Vagina (tissue), 2 donors: ENCODE measurements around the gene ATP8A1. TPM values are rescaled to one million over a fixed set of nuclear protein-coding genes. Genes with fewer than 3 reads are reported as not detected.

Experiments used
- DNase-seq, 2 donors: peaks; one replicate each; pipeline ENCODE4 v3.0.0-alpha.2; 2017; ENCODE audit errors: extremely low spot score in 2 of 2
- H3K27ac ChIP-seq: fragments of 200-600 bp; sonication (generic); one replicate; pipeline ENCODE4 v1.5.1; 2019
- H3K27me3 ChIP-seq: fragments of 200-600 bp; sonication (generic); one replicate; pipeline ENCODE4 v1.5.1; 2019
- H3K36me3 ChIP-seq, 2 donors: fragments of 200-600 bp; sonication (generic); one replicate each; pipeline ENCODE4 v1.5.1; 2017 to 2019
- H3K4me1 ChIP-seq: fragments of 200-600 bp; sonication (generic); one replicate; pipeline ENCODE4 v1.5.1; 2019
- H3K4me3 ChIP-seq, 2 donors: fragments of 200-600 bp; sonication (generic); 1 replicate in 1 of 2; 2 replicates in 1 of 2; pipeline ENCODE4 v1.5.1; 2016 to 2019
- H3K9me3 ChIP-seq: fragments of 200-600 bp; sonication (generic); one replicate; pipeline ENCODE4 v1.5.1; 2019
- CTCF ChIP-seq, 3 experiments: fragments of 450-650 bp in 2 of 3; fragments of 200-600 bp in 1 of 3; sonication (generic) in 1 of 3; IDR thresholded peaks; one replicate each; pipeline ENCODE4 v1.5.1; 2017 to 2019; ENCODE audit warnings: antibody characterized with exemption in 3 of 3, mild to moderate bottlenecking in 2 of 3, moderate library complexity in 2 of 3
- POLR2A ChIP-seq, 2 donors: fragments of 450-650 bp; IDR thresholded peaks; one replicate each; pipeline ENCODE4 v1.6.1; 2017; ENCODE audit warnings: antibody characterized with exemption in 2 of 2, mild to moderate bottlenecking in 2 of 2, moderate library complexity in 2 of 2
- POLR2AphosphoS5 ChIP-seq, 2 donors: sonication (generic); formaldehyde crosslinking; IDR thresholded peaks; one replicate each; pipeline ENCODE4 v1.9.0; 2017; ENCODE audit warnings: antibody characterized with exemption in 2 of 2, mild to moderate bottlenecking in 2 of 2, low read depth in 1 of 2; ENCODE audit not compliant: insufficient read depth in 1 of 2
- intact Hi-C: fragments of 100-400 bp; cut with DNase I; formaldehyde crosslinking; loops from one replicate; pipeline ENCODE4 v1.15.1; 2023
- total RNA-seq: library from RNA; depleted of rRNA; stranded (reverse); fragments of >200 nt; gene quantifications from one replicate; pipeline ENCODE4 v1.2.3, GENCODE V29; 2016

Gene ATP8A1
- total RNA-seq, 1 donor from 2014 or later, result 10.8 TPM

- no peak for DNase-seq
- H3K4me1 ChIP-seq, result no peaks in the 10 kb centered on the region
- TF ChIP-seq POLR2AphosphoS5 (IDR thresholded peaks at IDR 0.05; ENCODE audit: insufficient read depth in 1 of 2, low read depth in 1 of 2) (no peak), POLR2A (IDR thresholded peaks at IDR 0.05) (no peak), CTCF (IDR thresholded peaks at IDR 0.05) (no peak)
- no peak overlapping the region for H3K27ac ChIP-seq
- H3K27me3 ChIP-seq, result no peaks in the 10 kb centered on the region
- intact Hi-C loops, result no loop called here
- no peaks in the 10 kb centered on the region for H3K36me3 ChIP-seq
- H3K9me3 ChIP-seq, result no peaks in the 10 kb centered on the region
- H3K4me3 ChIP-seq, result no peak overlapping the region
Measured at GRCh38 chr4:42446823-42447222, 210.1 kb downstream of the ATP8A1 start.

GRCh38 chr4:42445038-42445437, 211.9 kb downstream of the ATP8A1 start:
- TF ChIP-seq POLR2AphosphoS5 (IDR thresholded peaks at IDR 0.05; ENCODE audit: insufficient read depth in 1 of 2, low read depth in 1 of 2), result no peak
- no peak for TF ChIP-seq POLR2A (IDR thresholded peaks at IDR 0.05)
- H3K27me3 ChIP-seq, result no peaks in the 10 kb centered on the region
- no peak overlapping the region for H3K4me3 ChIP-seq
- H3K9me3 ChIP-seq, result no peaks in the 10 kb centered on the region
- DNase-seq, result no peak
- intact Hi-C loops, result no loop called here
- no peaks in the 10 kb centered on the region for H3K4me1 ChIP-seq
- H3K36me3 ChIP-seq, result no peaks in the 10 kb centered on the region
- no peak overlapping the region for H3K27ac ChIP-seq

GRCh38 chr4:42442601-42443000, 214.3 kb downstream of the ATP8A1 start:
- H3K27ac ChIP-seq, result no peak overlapping the region

GRCh38 chr4:42440083-42440482, 216.8 kb downstream of the ATP8A1 start:
- no peak for DNase-seq
- no peak overlapping the region for H3K27ac ChIP-seq
- H3K36me3 ChIP-seq, result no peaks in the 10 kb centered on the region
- H3K27me3 ChIP-seq, result no peaks in the 10 kb centered on the region
- intact Hi-C loops, result no loop called here
- H3K4me1 ChIP-seq, result no peaks in the 10 kb centered on the region
- no peak overlapping the region for H3K4me3 ChIP-seq
- H3K9me3 ChIP-seq, result no peaks in the 10 kb centered on the region
- TF ChIP-seq POLR2A (IDR thresholded peaks at IDR 0.05) (no peak), CTCF (IDR thresholded peaks at IDR 0.05) (no peak), POLR2AphosphoS5 (IDR thresholded peaks at IDR 0.05; ENCODE audit: insufficient read depth in 1 of 2, low read depth in 1 of 2) (no peak)

More at GRCh38 chr4:42442601-42443000, 214.3 kb downstream of the ATP8A1 start:
- H3K4me1 ChIP-seq, result no peaks in the 10 kb centered on the region
- no peak overlapping the region for H3K4me3 ChIP-seq
- no peak for DNase-seq
- no peaks in the 10 kb centered on the region for H3K27me3 ChIP-seq
- no peaks in the 10 kb centered on the region for H3K9me3 ChIP-seq
- H3K36me3 ChIP-seq, result no peaks in the 10 kb centered on the region
- TF ChIP-seq POLR2A (IDR thresholded peaks at IDR 0.05) (no peak), POLR2AphosphoS5 (IDR thresholded peaks at IDR 0.05; ENCODE audit: insufficient read depth in 1 of 2, low read depth in 1 of 2) (no peak), CTCF (IDR thresholded peaks at IDR 0.05) (no peak)
- intact Hi-C loops, result no loop called here

- no peaks in the 10 kb centered on the region for H3K9me3 ChIP-seq
- DNase-seq, result no peak
- intact Hi-C loops, result no loop called here
Measured at GRCh38 chr4:42436928-42437565, 219.9 kb downstream of the ATP8A1 start.

More at GRCh38 chr4:42436928-42437565, 219.9 kb downstream of the ATP8A1 start:
- H3K4me3 ChIP-seq, result no peak overlapping the region
- H3K4me1 ChIP-seq, result no peaks in the 10 kb centered on the region
- H3K27me3 ChIP-seq, result no peaks in the 10 kb centered on the region
- TF ChIP-seq POLR2AphosphoS5 (IDR thresholded peaks at IDR 0.05; ENCODE audit: insufficient read depth in 1 of 2, low read depth in 1 of 2), result no peak
- no peak for TF ChIP-seq CTCF (IDR thresholded peaks at IDR 0.05)
- no peaks in the 10 kb centered on the region for H3K36me3 ChIP-seq
- H3K27ac ChIP-seq, result no peak overlapping the region
